HepG2 (cell line): ENCODE measurements around the gene SLC25A33. TPM values are rescaled to one million over a fixed set of nuclear protein-coding genes. Genes with fewer than 3 reads are reported as not detected.

Source experiments
- FOXK1 ChIP-seq: sonication (generic); formaldehyde crosslinking; IDR thresholded peaks from 2 replicates; pipeline ENCODE4 v1.4.0; 2020; ENCODE audit warnings: low read depth, missing genetic modification reagents, borderline replicate concordance
- HCFC1 ChIP-seq: fragments of 150-350 bp; IDR thresholded peaks from 2 replicates; pipeline ENCODE4 v1.6.1; 2014; ENCODE audit warnings: low read depth, low read length
- KDM2A ChIP-seq: sonication (generic); formaldehyde crosslinking; IDR thresholded peaks from 2 replicates; pipeline ENCODE4 v1.4.0; 2020; ENCODE audit warnings: low read depth, missing genetic modification reagents, borderline replicate concordance
- KDM5A ChIP-seq: fragments of 200-600 bp; sonication (generic); IDR thresholded peaks from 2 replicates; pipeline ENCODE4 v1.7.0; 2018; ENCODE audit warnings: antibody characterized with exemption, mild to moderate bottlenecking, low read length, borderline replicate concordance
- MYC ChIP-seq: sonication (generic); formaldehyde crosslinking; IDR thresholded peaks from 2 replicates; pipeline ENCODE4 v1.9.0; 2021; ENCODE audit warnings: missing genetic modification reagents, borderline replicate concordance
- NFKBIZ ChIP-seq: IDR thresholded peaks from 2 replicates; pipeline ENCODE4 v1.6.1; 2018; ENCODE audit warnings: missing genetic modification reagents, missing compliant biosample characterization
- SIN3A ChIP-seq: IDR thresholded peaks from 2 replicates; pipeline ENCODE4 v1.6.1; 2011; ENCODE audit warnings: low read depth, mild to moderate bottlenecking, control low read depth, low read length, borderline replicate concordance
- STAT6 ChIP-seq: sonication (generic); formaldehyde crosslinking; IDR thresholded peaks from 2 replicates; pipeline ENCODE4 v1.4.0; 2020; ENCODE audit warnings: missing genetic modification reagents, mild to moderate bottlenecking, borderline replicate concordance
- TEF ChIP-seq: sonication (generic); formaldehyde crosslinking; IDR thresholded peaks from 2 replicates; pipeline ENCODE4 v1.5.0; 2020; ENCODE audit warnings: missing genetic modification reagents
- THAP7 ChIP-seq: sonication (generic); formaldehyde crosslinking; IDR thresholded peaks from 2 replicates; pipeline ENCODE4 v1.8.1; 2023; ENCODE audit warnings: mild to moderate bottlenecking, missing genetic modification reagents
- TP53 ChIP-seq: sonication (generic); formaldehyde crosslinking; conservative IDR thresholded peaks from 2 replicates; pipeline ENCODE4 v1.4.0; 2020; ENCODE audit warnings: missing genetic modification reagents
- ZFP37 ChIP-seq: sonication (generic); formaldehyde crosslinking; IDR thresholded peaks from 2 replicates; pipeline ENCODE4 v1.4.0; 2020; ENCODE audit warnings: missing genetic modification reagents, borderline replicate concordance
- ZNF12 ChIP-seq: sonication (generic); formaldehyde crosslinking; IDR thresholded peaks from 2 replicates; pipeline ENCODE4 v1.5.0; 2020; ENCODE audit warnings: missing genetic modification reagents
- ZNF430 ChIP-seq: sonication (generic); formaldehyde crosslinking; IDR thresholded peaks from 2 replicates; pipeline ENCODE4 v1.9.0; 2021; ENCODE audit warnings: mild to moderate bottlenecking, missing genetic modification reagents
- ZNF562 ChIP-seq: sonication (generic); formaldehyde crosslinking; IDR thresholded peaks from 2 replicates; pipeline ENCODE4 v1.8.0; 2022; ENCODE audit warnings: missing genetic modification reagents, borderline replicate concordance
- ZNF572 ChIP-seq: sonication (generic); formaldehyde crosslinking; IDR thresholded peaks from 2 replicates; pipeline ENCODE4 v1.5.1; 2020; ENCODE audit warnings: mild to moderate bottlenecking, missing genetic modification reagents
- ZNF605 ChIP-seq: sonication (generic); formaldehyde crosslinking; IDR thresholded peaks from 2 replicates; pipeline ENCODE4 v1.8.0; 2022; ENCODE audit warnings: mild to moderate bottlenecking, missing genetic modification reagents
- polyA plus RNA-seq, 8 experiments: library from polyadenylated mRNA; depleted of rRNA in 3 of 8; stranded (reverse) in 7 of 8; unstranded in 1 of 8; fragments of >200 nt; fragmentation: Illumina TruSeq in 4 of 8; extraction: Trizol in 4 of 8; gene quantifications; 2 replicates each; pipeline versions ENCODE4 v1.2.1 to v1.2.3, GENCODE V29; 2011 to 2016; ENCODE audit warnings: low read depth in 4 of 8, missing spikeins in 1 of 8, mixed read lengths in 1 of 8; ENCODE audit not compliant: insufficient read depth in 1 of 8
- total RNA-seq, 5 experiments: library from RNA; depleted of rRNA; stranded (reverse); fragments of >200 nt; fragmentation: Illumina TruSeq; extraction: Trizol; gene quantifications; 2 replicates each; pipeline ENCODE4 v1.2.3, GENCODE V29; 2016; ENCODE audit warnings: low read depth in 1 of 5
- TF ChIP-seq, protein P1 (sequence below): sonication (generic); formaldehyde crosslinking; IDR thresholded peaks from 2 replicates; pipeline ENCODE4 v1.8.0; 2022; ENCODE audit warnings: low read depth, missing genetic modification reagents
- TF ChIP-seq, protein P2 (sequence below): IDR thresholded peaks from 2 replicates; pipeline ENCODE4 v1.6.1; 2016; ENCODE audit warnings: mild to moderate bottlenecking

SLC25A33 gene
- total and polyA plus RNA-seq, 2 of the 13 experiments (the other 11 are each of a cell fraction or from before 2014, with no cell fraction given): 15.4 to 50.3 TPM

GRCh38 chr1:9593492-9594465 lies 54.5 kb downstream of the SLC25A33 start (continued):
- no peak for TF ChIP-seq ZNF562 (CRISPR knock-in tag)
- TF ChIP-seq ZFP37 (CRISPR knock-in tag): no peak
- TF ChIP-seq, protein P1, sequence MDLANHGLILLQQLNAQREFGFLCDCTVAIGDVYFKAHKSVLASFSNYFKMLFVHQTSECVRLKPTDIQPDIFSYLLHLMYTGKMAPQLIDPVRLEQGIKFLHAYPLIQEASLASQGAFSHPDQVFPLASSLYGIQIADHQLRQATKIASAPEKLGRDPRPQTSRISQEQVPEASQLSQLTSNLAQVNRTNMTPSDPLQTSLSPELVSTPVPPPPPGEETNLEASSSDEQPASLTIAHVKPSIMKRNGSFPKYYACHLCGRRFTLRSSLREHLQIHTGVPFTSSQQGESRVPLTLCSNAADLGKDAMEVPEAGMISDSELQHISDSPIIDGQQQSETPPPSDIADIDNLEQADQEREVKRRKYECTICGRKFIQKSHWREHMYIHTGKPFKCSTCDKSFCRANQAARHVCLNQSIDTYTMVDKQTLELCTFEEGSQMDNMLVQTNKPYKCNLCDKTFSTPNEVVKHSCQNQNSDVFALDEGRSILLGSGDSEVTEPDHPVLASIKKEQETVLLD (CRISPR knock-in tag): no peak
- 0 out of 2 replicates have a peak, but pooled peaks have one; percentile 31 for TF ChIP-seq ZNF572 (CRISPR knock-in tag)
- TF ChIP-seq ZNF605 (CRISPR knock-in tag): peak; percentile 67; the same call in 1 of the 2 replicates
- no peak for TF ChIP-seq STAT6 (CRISPR knock-in tag)
- 0 out of 2 replicates have a peak, but pooled peaks have one; percentile 71 for TF ChIP-seq ZNF430
- TF ChIP-seq TP53 (CRISPR knock-in tag): no peak
- TF ChIP-seq MYC: 0 out of 2 replicates have a peak, but pooled peaks have one; percentile 23
- TF ChIP-seq KDM2A: no peak
- TF ChIP-seq TEF: no peak
- peak; percentile 76; the same call in 1 of the 2 replicates for TF ChIP-seq SIN3A
- TF ChIP-seq ZNF12 (CRISPR knock-in tag): no peak
- TF ChIP-seq, protein P2, sequence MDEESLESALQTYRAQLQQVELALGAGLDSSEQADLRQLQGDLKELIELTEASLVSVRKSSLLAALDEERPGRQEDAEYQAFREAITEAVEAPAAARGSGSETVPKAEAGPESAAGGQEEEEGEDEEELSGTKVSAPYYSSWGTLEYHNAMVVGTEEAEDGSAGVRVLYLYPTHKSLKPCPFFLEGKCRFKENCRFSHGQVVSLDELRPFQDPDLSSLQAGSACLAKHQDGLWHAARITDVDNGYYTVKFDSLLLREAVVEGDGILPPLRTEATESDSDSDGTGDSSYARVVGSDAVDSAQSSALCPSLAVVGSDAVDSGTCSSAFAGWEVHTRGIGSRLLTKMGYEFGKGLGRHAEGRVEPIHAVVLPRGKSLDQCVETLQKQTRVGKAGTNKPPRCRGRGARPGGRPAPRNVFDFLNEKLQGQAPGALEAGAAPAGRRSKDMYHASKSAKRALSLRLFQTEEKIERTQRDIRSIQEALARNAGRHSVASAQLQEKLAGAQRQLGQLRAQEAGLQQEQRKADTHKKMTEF: 0 out of 2 replicates have a peak, but pooled peaks have one; percentile 26
- TF ChIP-seq KDM5A: no peak
- TF ChIP-seq HCFC1: no peak
- TF ChIP-seq NFKBIZ (CRISPR knock-in tag): no peak
- TF ChIP-seq THAP7: no peak
- TF ChIP-seq FOXK1 (CRISPR knock-in tag): 0 out of 2 replicates have a peak, but pooled peaks have one; percentile 26
